Neuron (in vitro differentiated cells): ENCODE measurements around the gene COL11A2.

Source experiments
- H2AFZ ChIP-seq: one replicate; pipeline ENCODE4 v1.6.1; 2013; ENCODE audit warnings: low read depth, mild to moderate bottlenecking, inconsistent platforms, low read length, moderate library complexity
- H3K27me3 ChIP-seq: one replicate; pipeline ENCODE4 v1.6.1; 2013; ENCODE audit warnings: low read length; ENCODE audit not compliant: insufficient read depth
- H3K36me3 ChIP-seq: one replicate; pipeline ENCODE4 v1.6.1; 2013; ENCODE audit warnings: low read length; ENCODE audit not compliant: insufficient read depth
- H3K4me1 ChIP-seq: one replicate; pipeline ENCODE4 v1.6.1; 2013; ENCODE audit warnings: low read length; ENCODE audit not compliant: insufficient read depth
- H3K4me3 ChIP-seq: 2 replicates; pipeline ENCODE4 v1.5.1; 2013; ENCODE audit warnings: mild to moderate bottlenecking, low read length, moderate library complexity
- H3K9me3 ChIP-seq: one replicate; pipeline ENCODE4 v1.6.1; 2013; ENCODE audit warnings: low read length

The COL11A2 gene

GRCh38 chr6:33140556-33140955 lies 51.7 kb downstream of the COL11A2 start:
- H3K4me3 ChIP-seq = no peak overlapping the region
- no peaks in the 10 kb centered on the region for H3K36me3 ChIP-seq
- H3K9me3 ChIP-seq = peaks cover 4% of the 10 kb centered on the region
- peaks cover 7% of the 10 kb centered on the region for H3K27me3 ChIP-seq
- H2AFZ ChIP-seq = no peak overlapping the region
- no peaks in the 10 kb centered on the region for H3K4me1 ChIP-seq

- H3K36me3 ChIP-seq = no peaks in the 10 kb centered on the region
- H2AFZ ChIP-seq = no peak overlapping the region
- no peak overlapping the region for H3K4me3 ChIP-seq
- H3K27me3 ChIP-seq = peaks cover 9% of the 10 kb centered on the region
- peaks cover 4% of the 10 kb centered on the region for H3K9me3 ChIP-seq
- no peaks in the 10 kb centered on the region for H3K4me1 ChIP-seq
Measured at GRCh38 chr6:33139596-33140206, 52.6 kb downstream of the COL11A2 start.

GRCh38 chr6:33136310-33136900 lies 55.9 kb downstream of the COL11A2 start:
- no peaks in the 10 kb centered on the region for H3K9me3 ChIP-seq
- H2AFZ ChIP-seq = no peak overlapping the region
- no peaks in the 10 kb centered on the region for H3K4me1 ChIP-seq
- H3K4me3 ChIP-seq = no peak overlapping the region
- no peaks in the 10 kb centered on the region for H3K36me3 ChIP-seq
- peaks cover 5% of the 10 kb centered on the region for H3K27me3 ChIP-seq

GRCh38 chr6:33132081-33132524 lies 60.2 kb downstream of the COL11A2 start:
- Histone ChIP-seq H3K4me1 (peaks cover 4% of the 10 kb centered on the region), H3K4me3 (no peak overlapping the region), H2AFZ (no peak overlapping the region), H3K27me3 (peaks cover 7% of the 10 kb centered on the region), H3K36me3 (no peaks in the 10 kb centered on the region), H3K9me3 (no peaks in the 10 kb centered on the region)

GRCh38 chr6:33128318-33128717 lies 63.9 kb downstream of the COL11A2 start:
- H3K4me1 ChIP-seq = peaks cover 10% of the 10 kb centered on the region
- H2AFZ ChIP-seq = no peak overlapping the region
- H3K4me3 ChIP-seq = no peak overlapping the region
- no peaks in the 10 kb centered on the region for H3K9me3 ChIP-seq
- no peaks in the 10 kb centered on the region for H3K36me3 ChIP-seq
- peaks cover 5% of the 10 kb centered on the region for H3K27me3 ChIP-seq

GRCh38 chr6:33126101-33126714 lies 66.1 kb downstream of the COL11A2 start:
- no peak overlapping the region for H2AFZ ChIP-seq
- H3K4me3 ChIP-seq = no peak overlapping the region
- H3K27me3 ChIP-seq = peaks cover 3% of the 10 kb centered on the region
- H3K9me3 ChIP-seq = no peaks in the 10 kb centered on the region
- peaks cover 10% of the 10 kb centered on the region for H3K4me1 ChIP-seq
- no peaks in the 10 kb centered on the region for H3K36me3 ChIP-seq

GRCh38 chr6:33124947-33125346 lies 67.3 kb downstream of the COL11A2 start:
- Histone ChIP-seq H3K9me3 (no peaks in the 10 kb centered on the region), H2AFZ (no peak overlapping the region), H3K4me3 (no peak overlapping the region), H3K36me3 (no peaks in the 10 kb centered on the region), H3K4me1 (peaks cover 10% of the 10 kb centered on the region), H3K27me3 (peaks cover 6% of the 10 kb centered on the region)

GRCh38 chr6:33124525-33124901 lies 67.8 kb downstream of the COL11A2 start:
- no peak overlapping the region for H2AFZ ChIP-seq
- no peaks in the 10 kb centered on the region for H3K9me3 ChIP-seq
- H3K4me1 ChIP-seq = peaks cover 10% of the 10 kb centered on the region
- peaks cover 6% of the 10 kb centered on the region for H3K27me3 ChIP-seq
- no peak overlapping the region for H3K4me3 ChIP-seq
- H3K36me3 ChIP-seq = no peaks in the 10 kb centered on the region

GRCh38 chr6:33123732-33124524 lies 68.3 kb downstream of the COL11A2 start:
- no peak overlapping the region for H2AFZ ChIP-seq
- no peak overlapping the region for H3K4me3 ChIP-seq
- H3K4me1 ChIP-seq = peaks cover 9% of the 10 kb centered on the region
- peaks cover 6% of the 10 kb centered on the region for H3K27me3 ChIP-seq
- no peaks in the 10 kb centered on the region for H3K9me3 ChIP-seq
- no peaks in the 10 kb centered on the region for H3K36me3 ChIP-seq

- peaks cover 6% of the 10 kb centered on the region for H3K4me1 ChIP-seq
- peaks cover 6% of the 10 kb centered on the region for H3K27me3 ChIP-seq
- H3K9me3 ChIP-seq = no peaks in the 10 kb centered on the region
- no peak overlapping the region for H2AFZ ChIP-seq
- no peaks in the 10 kb centered on the region for H3K36me3 ChIP-seq
- H3K4me3 ChIP-seq = no peak overlapping the region
Measured at GRCh38 chr6:33123181-33123580, 69.1 kb downstream of the COL11A2 start.

GRCh38 chr6:33120001-33120400 lies 72.3 kb downstream of the COL11A2 start:
- H2AFZ ChIP-seq = no peak overlapping the region
- no peak overlapping the region for H3K4me3 ChIP-seq
- H3K9me3 ChIP-seq = no peaks in the 10 kb centered on the region
- H3K36me3 ChIP-seq = no peaks in the 10 kb centered on the region
- H3K4me1 ChIP-seq = peaks cover 13% of the 10 kb centered on the region
- H3K27me3 ChIP-seq = peaks cover 32% of the 10 kb centered on the region

- Histone ChIP-seq H3K4me3 (no peak overlapping the region), H3K27me3 (peaks cover 37% of the 10 kb centered on the region)
Measured at GRCh38 chr6:33118525-33119123, 73.6 kb downstream of the COL11A2 start.

GRCh38 chr6:33117811-33118277 lies 74.4 kb downstream of the COL11A2 start:
- Histone ChIP-seq H3K36me3 (no peaks in the 10 kb centered on the region), H2AFZ (no peak overlapping the region), H3K9me3 (no peaks in the 10 kb centered on the region), H3K4me1 (peaks cover 10% of the 10 kb centered on the region), H3K27me3 (peaks cover 41% of the 10 kb centered on the region), H3K4me3 (no peak overlapping the region)

More at GRCh38 chr6:33118525-33119123, 73.6 kb downstream of the COL11A2 start:
- H3K9me3 ChIP-seq = no peaks in the 10 kb centered on the region
- H3K36me3 ChIP-seq = no peaks in the 10 kb centered on the region
- H2AFZ ChIP-seq = no peak overlapping the region
- peaks cover 10% of the 10 kb centered on the region for H3K4me1 ChIP-seq
